Calu3 (cell line): ENCODE data around the gene SLC35B1. TPM values are rescaled to one million over a fixed set of nuclear protein-coding genes. Genes with fewer than 3 reads are reported as not detected.

Source experiments
- BruUV-seq: library from RNA; stranded (reverse); fragments of 400-500 nt; replicated peaks from 2 replicates; lab custom pipeline; 2021; lab: Mats Ljungman, UMichigan
- CTCF ChIA-PET: fragments of 300-600 bp; sonication (Branson Sonifier 250); formaldehyde crosslinking; loops from one replicate; lab custom pipeline; 2022; ENCODE audit warnings: antibody characterized with exemption; lab: Charles Lee
- DNase-seq: peaks from one replicate; pipeline ENCODE4 v3.0.0; 2022
- H3K27ac Mint-ChIP-seq: one replicate; pipeline ENCODE4 v1.8.0; 2022; ENCODE audit warnings: mixed read lengths; ENCODE audit not compliant: unreplicated experiment
- H3K27me3 Mint-ChIP-seq: one replicate; pipeline ENCODE4 v1.8.0; 2022; ENCODE audit warnings: mixed read lengths; ENCODE audit not compliant: unreplicated experiment
- H3K36me3 Mint-ChIP-seq: one replicate; pipeline ENCODE4 v1.8.0; 2022; ENCODE audit warnings: mild to moderate bottlenecking, moderate library complexity, mixed read lengths; ENCODE audit not compliant: insufficient read depth, unreplicated experiment
- H3K4me1 Mint-ChIP-seq: one replicate; pipeline ENCODE4 v1.8.0; 2022; ENCODE audit warnings: mild to moderate bottlenecking, low read depth, mixed read lengths; ENCODE audit not compliant: unreplicated experiment
- H3K4me3 Mint-ChIP-seq: one replicate; pipeline ENCODE4 v1.8.0; 2022; ENCODE audit warnings: mild to moderate bottlenecking, low read depth, moderate library complexity, mixed read lengths; ENCODE audit not compliant: unreplicated experiment
- H3K9me3 Mint-ChIP-seq: one replicate; pipeline ENCODE4 v1.8.0; 2022; ENCODE audit warnings: low read depth, mixed read lengths; ENCODE audit not compliant: unreplicated experiment
- intact Hi-C: fragments of 100-400 bp; cut with micrococcal nuclease; formaldehyde crosslinking; loops from one replicate; pipeline ENCODE4 v1.10.0; 2022; ENCODE audit not compliant: unreplicated experiment
- total RNA-seq: library from RNA; stranded (reverse); gene quantifications from 2 replicates; pipeline ENCODE4 v1.2.3, GENCODE V29; 2022
- TF ChIP-seq, protein P1 (sequence below): fragments of 200-600 bp; IDR thresholded peaks from one replicate; pipeline ENCODE4 v1.8.0; 2022; ENCODE audit warnings: antibody characterized with exemption; ENCODE audit not compliant: unreplicated experiment

Gene SLC35B1
- total RNA-seq, 1 experiment from 2014 or later: 117 TPM

DNA sequence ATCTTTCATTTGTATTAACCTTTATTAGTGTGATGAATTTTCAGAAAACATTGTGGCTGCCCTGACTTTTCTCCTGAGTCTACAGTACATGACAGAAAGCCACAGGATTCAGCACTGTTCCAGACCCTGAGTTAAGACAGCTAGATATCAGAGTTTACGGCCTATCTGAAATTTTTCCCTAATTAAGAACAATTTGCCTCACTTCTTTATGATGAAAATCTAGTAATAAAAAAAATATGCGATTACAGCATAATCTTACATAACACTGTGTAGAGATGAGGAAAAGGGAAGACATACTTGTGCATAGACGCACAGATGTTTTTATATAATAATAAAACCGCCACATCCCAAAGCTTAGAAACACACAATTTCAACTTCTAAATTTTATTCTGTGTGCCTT is 37.1 kb downstream of the SLC35B1 start:
- Mint-ChIP-seq H3K4me3 (no peak overlapping the region), H3K4me1 (peaks cover 15% of the 10 kb centered on the region), H3K9me3 (no peaks in the 10 kb centered on the region), H3K36me3 (peaks cover 17% of the 10 kb centered on the region), H3K27me3 (no peaks in the 10 kb centered on the region), H3K27ac (no peak overlapping the region)
- CTCF ChIA-PET: no interaction called here
- DNase-seq: no peak
- intact Hi-C loops: loop anchor here (10.0 kb wide), 1 partner anchor 46 kb away; no protein-coding TSS in a partner anchor
- TF ChIP-seq, protein P1, sequence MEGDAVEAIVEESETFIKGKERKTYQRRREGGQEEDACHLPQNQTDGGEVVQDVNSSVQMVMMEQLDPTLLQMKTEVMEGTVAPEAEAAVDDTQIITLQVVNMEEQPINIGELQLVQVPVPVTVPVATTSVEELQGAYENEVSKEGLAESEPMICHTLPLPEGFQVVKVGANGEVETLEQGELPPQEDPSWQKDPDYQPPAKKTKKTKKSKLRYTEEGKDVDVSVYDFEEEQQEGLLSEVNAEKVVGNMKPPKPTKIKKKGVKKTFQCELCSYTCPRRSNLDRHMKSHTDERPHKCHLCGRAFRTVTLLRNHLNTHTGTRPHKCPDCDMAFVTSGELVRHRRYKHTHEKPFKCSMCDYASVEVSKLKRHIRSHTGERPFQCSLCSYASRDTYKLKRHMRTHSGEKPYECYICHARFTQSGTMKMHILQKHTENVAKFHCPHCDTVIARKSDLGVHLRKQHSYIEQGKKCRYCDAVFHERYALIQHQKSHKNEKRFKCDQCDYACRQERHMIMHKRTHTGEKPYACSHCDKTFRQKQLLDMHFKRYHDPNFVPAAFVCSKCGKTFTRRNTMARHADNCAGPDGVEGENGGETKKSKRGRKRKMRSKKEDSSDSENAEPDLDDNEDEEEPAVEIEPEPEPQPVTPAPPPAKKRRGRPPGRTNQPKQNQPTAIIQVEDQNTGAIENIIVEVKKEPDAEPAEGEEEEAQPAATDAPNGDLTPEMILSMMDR: no peak
- BruUV-seq: no TSS peak

DNA sequence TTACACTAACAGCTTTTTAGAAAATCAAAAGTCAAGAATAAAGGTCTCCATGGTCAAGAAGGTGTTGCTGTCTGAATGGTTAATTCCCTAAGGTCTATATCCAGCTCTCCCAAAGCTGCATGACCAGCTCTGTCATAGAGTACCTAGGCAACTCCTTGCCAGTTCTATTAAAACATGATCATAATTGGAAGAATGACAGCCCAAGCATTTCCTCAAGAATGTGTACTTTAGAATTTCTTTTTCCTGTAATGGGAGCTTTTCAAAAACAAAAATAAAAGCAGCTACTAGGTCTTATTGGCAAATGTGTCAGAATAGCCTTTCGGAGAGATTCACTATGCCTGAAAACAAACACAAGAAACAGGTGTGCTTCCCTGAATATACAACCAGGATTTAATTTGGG is 37.8 kb downstream of the SLC35B1 start:
- no peak overlapping the region for H3K4me3 Mint-ChIP-seq
- peaks cover 17% of the 10 kb centered on the region for H3K36me3 Mint-ChIP-seq
- CTCF ChIA-PET: no interaction called here
- TF ChIP-seq, protein P1: no peak
- no peak overlapping the region for H3K27ac Mint-ChIP-seq
- H3K9me3 Mint-ChIP-seq: no peaks in the 10 kb centered on the region
- intact Hi-C loops: loop anchor here (10.0 kb wide), 1 partner anchor 45 kb away; no protein-coding TSS in a partner anchor
- no peak for DNase-seq
- no peaks in the 10 kb centered on the region for H3K27me3 Mint-ChIP-seq
- peaks cover 9% of the 10 kb centered on the region for H3K4me1 Mint-ChIP-seq
- no TSS peak for BruUV-seq

DNA sequence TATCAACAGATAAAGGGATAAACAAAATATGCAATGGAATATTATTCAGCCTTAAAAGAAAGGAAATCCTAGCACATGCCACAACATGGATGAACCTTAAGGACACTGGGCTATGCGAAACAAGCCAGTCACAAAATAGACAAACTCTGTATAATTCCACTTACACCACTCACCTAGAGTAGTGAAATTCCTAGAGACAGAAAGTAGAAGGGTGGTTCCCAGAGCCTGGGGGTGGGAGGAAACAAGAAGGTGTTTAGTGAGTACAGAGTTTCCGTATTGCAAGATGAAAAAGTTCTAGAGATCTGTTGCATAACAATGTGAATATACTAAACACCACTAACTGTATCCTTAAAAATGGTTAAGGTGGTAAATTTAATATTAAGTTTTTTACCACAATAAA is 39.9 kb downstream of the SLC35B1 start:
- CTCF ChIA-PET: no interaction called here
- intact Hi-C loops: no loop called here
- Mint-ChIP-seq H3K4me1 (no peaks in the 10 kb centered on the region), H3K27ac (no peak overlapping the region), H3K27me3 (no peaks in the 10 kb centered on the region), H3K9me3 (no peaks in the 10 kb centered on the region), H3K36me3 (peaks cover 12% of the 10 kb centered on the region), H3K4me3 (no peak overlapping the region)
- no peak for DNase-seq
- TF ChIP-seq, protein P1: no peak
- BruUV-seq: no TSS peak

DNA sequence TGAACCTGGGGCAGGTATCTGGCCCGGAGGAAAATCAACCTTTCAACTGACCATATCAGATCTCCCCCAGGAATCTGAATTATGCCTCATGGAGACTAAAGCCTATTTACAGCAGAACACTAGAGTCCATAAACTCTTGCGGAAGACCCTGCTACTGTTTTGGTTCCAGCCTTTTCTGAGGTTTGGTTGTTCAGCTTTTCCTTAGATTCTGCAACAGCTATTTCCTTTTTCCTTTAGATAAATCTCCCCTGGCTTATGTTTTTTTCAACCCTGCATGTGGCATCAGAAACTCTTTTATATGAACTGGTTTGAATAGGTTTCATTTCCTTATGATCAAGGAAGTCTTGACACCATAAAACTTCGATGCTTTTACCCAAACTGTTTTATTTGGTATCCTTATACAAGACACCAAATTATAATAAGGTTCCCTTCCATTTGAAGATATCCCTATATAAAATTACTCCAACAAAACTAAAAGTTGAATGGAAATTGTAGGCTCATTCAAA is 43.0 kb downstream of the SLC35B1 start:
- H3K9me3 Mint-ChIP-seq: no peaks in the 10 kb centered on the region
- no peak for DNase-seq
- no peak overlapping the region for H3K27ac Mint-ChIP-seq
- H3K27me3 Mint-ChIP-seq: no peaks in the 10 kb centered on the region
- intact Hi-C loops: no loop called here
- TF ChIP-seq, protein P1: no peak
- H3K4me3 Mint-ChIP-seq: no peak overlapping the region
- no peaks in the 10 kb centered on the region for H3K4me1 Mint-ChIP-seq
- CTCF ChIA-PET: no interaction called here
- no TSS peak for BruUV-seq
- H3K36me3 Mint-ChIP-seq: peaks cover 6% of the 10 kb centered on the region
